Epithelial cell of proximal tubule (primary cell): ENCODE measurements around the gene OSR1. TPM values are rescaled to one million over a fixed set of nuclear protein-coding genes. Genes with fewer than 3 reads are reported as not detected.

Source experiments
- DNase-seq: peaks from one replicate; pipeline ENCODE4 v3.0.0-alpha.2; 2011; ENCODE audit warnings: low read depth
- H3K4me3 ChIP-seq: 2 replicates; pipeline ENCODE4 v1.5.1; 2011; ENCODE audit warnings: low read depth, mild to moderate bottlenecking, low read length
- CTCF ChIP-seq: conservative IDR thresholded peaks from 2 replicates; pipeline ENCODE4 v1.5.1; 2012; ENCODE audit warnings: low read depth, mild to moderate bottlenecking, low read length
- total RNA-seq: library from RNA; depleted of rRNA; stranded (reverse); fragments of >200 nt; gene quantifications from 2 replicates; pipeline ENCODE4 v1.2.3, GENCODE V29; 2015

The OSR1 gene
- total RNA-seq, 1 donor from 2014 or later, result not detected

- TF ChIP-seq CTCF, result no peak
- DNase-seq, result no peak
- no peak overlapping the region for H3K4me3 ChIP-seq
Measured at GRCh38 chr2:19373352-19373751, 14.9 kb upstream of the OSR1 start.

- TF ChIP-seq CTCF, result no peak
- H3K4me3 ChIP-seq, result no peak overlapping the region
- no peak for DNase-seq
Measured at GRCh38 chr2:19371996-19372582, 13.7 kb upstream of the OSR1 start.

- H3K4me3 ChIP-seq, result no peak overlapping the region
- no peak for DNase-seq
- peak; percentile 81 for TF ChIP-seq CTCF
Measured at GRCh38 chr2:19369341-19369955, 11.0 kb upstream of the OSR1 start.

- TF ChIP-seq CTCF, result no peak
- no peak overlapping the region for H3K4me3 ChIP-seq
- DNase-seq, result no peak
Measured at GRCh38 chr2:19368760-19369159, 10.3 kb upstream of the OSR1 start.

GRCh38 chr2:19367326-19367725 lies 8.9 kb upstream of the OSR1 start:
- no peak overlapping the region for H3K4me3 ChIP-seq
- no peak for TF ChIP-seq CTCF
- DNase-seq, result no peak

- TF ChIP-seq CTCF, result no peak
- H3K4me3 ChIP-seq, result no peak overlapping the region
- no peak for DNase-seq
Measured at GRCh38 chr2:19365126-19365525, 6.7 kb upstream of the OSR1 start.

- no peak for DNase-seq
- no peak for TF ChIP-seq CTCF
- no peak overlapping the region for H3K4me3 ChIP-seq
Measured at GRCh38 chr2:19364014-19364413, 5.6 kb upstream of the OSR1 start.
